ENCODE results near the gene RFX2. TPM values are rescaled to one million over a fixed set of nuclear protein-coding genes. Genes with fewer than 3 reads are reported as not detected.

RFX2 gene
- total RNA-seq, 1 experiment from 2014 or later, result 4.6 TPM

GRCh38 chr19:6034512-6034911, 75.8 kb downstream of the RFX2 start:
- CTCF ChIA-PET, result interaction anchor here (0.7 to 2.7 kb wide), 6 partner anchors 12 to 151 kb away, joined by 3 to 21 read pairs (median 4); no protein-coding TSS in a partner anchor
- no peak for DNase-seq (ENCODE audit: low spot score)

GRCh38 chr19:6033744-6034264, 76.5 kb downstream of the RFX2 start:
- TF ChIP-seq ETV6 (CRISPR knock-in tag; IDR thresholded peaks at IDR 0.05), result no peak
- TF ChIP-seq MLX (CRISPR knock-in tag; IDR thresholded peaks at IDR 0.05), result no peak
- no peak for TF ChIP-seq IRF1 (CRISPR knock-in tag; IDR thresholded peaks at IDR 0.05)
- no peak for TF ChIP-seq MXD4 (CRISPR knock-in tag; IDR thresholded peaks at IDR 0.05; ENCODE audit: borderline replicate concordance)
- TF ChIP-seq ZNF671 (CRISPR knock-in tag; IDR thresholded peaks at IDR 0.05), result no peak
- no peak for TF ChIP-seq FOXP1 (CRISPR knock-in tag; IDR thresholded peaks at IDR 0.05; ENCODE audit: borderline replicate concordance)
- TF ChIP-seq ZNF396 (CRISPR knock-in tag; IDR thresholded peaks at IDR 0.05; ENCODE audit: borderline replicate concordance), result no peak
- TF ChIP-seq JAZF1 (CRISPR knock-in tag; IDR thresholded peaks at IDR 0.05), result no peak
- no peak for TF ChIP-seq MAX (CRISPR knock-in tag; IDR thresholded peaks at IDR 0.05)
- no peak for TF ChIP-seq GRHL2 (CRISPR knock-in tag; IDR thresholded peaks at IDR 0.05; ENCODE audit: insufficient replicate concordance, severe bottlenecking)
- TF ChIP-seq ZMAT4 (CRISPR knock-in tag; IDR thresholded peaks at IDR 0.05), result no peak
- TF ChIP-seq RELA (CRISPR knock-in tag; IDR thresholded peaks at IDR 0.05; ENCODE audit: borderline replicate concordance), result no peak
- TF ChIP-seq CREM (CRISPR knock-in tag; IDR thresholded peaks at IDR 0.05), result no peak
- no peak for TF ChIP-seq ATF2 (CRISPR knock-in tag; IDR thresholded peaks at IDR 0.05; ENCODE audit: borderline replicate concordance, low read depth)

More at GRCh38 chr19:6034512-6034911, 75.8 kb downstream of the RFX2 start:
- H3K27me3 Mint-ChIP-seq (ENCODE audit: low read depth), result peaks cover 3% of the 10 kb centered on the region
- no peak overlapping the region for H3K27ac Mint-ChIP-seq
- H3K9me3 Mint-ChIP-seq, result no peaks in the 10 kb centered on the region
- ATAC-seq, result no peak
- no peaks in the 10 kb centered on the region for H3K4me1 Mint-ChIP-seq
- POLR2A ChIA-PET, result interaction anchor here (0.6 kb wide), 1 partner anchor 449 kb away, joined by 4 read pairs; no protein-coding TSS in a partner anchor
- H3K4me3 Mint-ChIP-seq, result no peak overlapping the region
- no peaks in the 10 kb centered on the region for H3K36me3 Mint-ChIP-seq
- no peak for TF ChIP-seq FOXK1 (CRISPR knock-in tag; IDR thresholded peaks at IDR 0.05)
- no peak for TF ChIP-seq CDX4 (CRISPR knock-in tag; IDR thresholded peaks at IDR 0.05; ENCODE audit: borderline replicate concordance)
- no peak for TF ChIP-seq ATF3 (CRISPR knock-in tag; conservative IDR thresholded peaks at IDR 0.05)
- TF ChIP-seq ERG (CRISPR knock-in tag; IDR thresholded peaks at IDR 0.05), result no peak
- no peak for TF ChIP-seq FOXP1 (CRISPR knock-in tag; IDR thresholded peaks at IDR 0.05; ENCODE audit: borderline replicate concordance)
- TF ChIP-seq TEAD1 (CRISPR knock-in tag; IDR thresholded peaks at IDR 0.05), result no peak
- no peak for TF ChIP-seq ZBTB43 (CRISPR knock-in tag; IDR thresholded peaks at IDR 0.05)
- TF ChIP-seq OVOL2 (CRISPR knock-in tag; IDR thresholded peaks at IDR 0.05; ENCODE audit: borderline replicate concordance), result no peak

More at GRCh38 chr19:6033744-6034264, 76.5 kb downstream of the RFX2 start:
- no peak for ATAC-seq
- peaks cover 3% of the 10 kb centered on the region for H3K27me3 Mint-ChIP-seq (ENCODE audit: low read depth)
- ChIA-PET POLR2A (no interaction called here), CTCF (interaction anchor here (0.6 to 2.7 kb wide), 7 partner anchors 11 to 150 kb away, joined by 3 to 21 read pairs (median 4); no protein-coding TSS in a partner anchor)
- no peak overlapping the region for H3K4me3 Mint-ChIP-seq
- no peak for DNase-seq (ENCODE audit: low spot score)
- H3K36me3 Mint-ChIP-seq, result no peaks in the 10 kb centered on the region
- no peaks in the 10 kb centered on the region for H3K4me1 Mint-ChIP-seq
- H3K27ac Mint-ChIP-seq, result no peak overlapping the region
- no peaks in the 10 kb centered on the region for H3K9me3 Mint-ChIP-seq

All from WTC11 (cell line).